Stimulated activated CD4-positive, alpha-beta T cell treated with anti-CD3 and anti-CD28 coated beads, Interleukin-1b, Interleukin-23, amount 100 ng/mL, for 1 hour (primary cell): ENCODE measurements around the gene ZCCHC13.
"Not testable (repeated sequence)": the region's sequence is repeated elsewhere in the genome, so short reads cannot be mapped to it uniquely, and the experiment has no call there.

Experiments used
- DNase-seq, 2 donors: peaks; one replicate each; pipeline ENCODE4 v3.0.0-alpha.2; 2020; ENCODE audit warnings: low read depth in 2 of 2

The ZCCHC13 gene

DNA sequence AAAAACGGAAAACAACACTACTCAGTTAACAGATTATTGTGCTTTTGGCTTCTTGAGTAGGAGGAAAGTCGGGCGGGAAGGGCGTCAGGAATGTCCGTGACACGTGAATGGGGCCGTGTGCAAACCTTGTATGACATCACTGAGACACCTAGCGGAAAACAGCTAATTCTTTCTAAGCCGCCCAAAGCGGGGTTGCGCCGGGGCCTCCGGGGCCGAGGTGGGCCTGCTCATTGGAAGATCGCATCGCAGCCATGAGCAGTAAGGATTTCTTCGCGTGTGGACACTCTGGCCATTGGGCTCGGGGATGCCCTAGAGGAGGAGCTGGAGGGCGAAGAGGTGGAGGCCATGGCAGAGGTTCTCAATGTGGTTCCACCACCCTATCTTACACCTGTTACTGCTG lies at the start of gene ZCCHC13:
Gene ZCCHC13 (plus strand): TSS at position 165 of the 400 bp plus-strand sequence. CDS start 87 bp downstream, at position 252.
- DNase-seq: no peak

DNA sequence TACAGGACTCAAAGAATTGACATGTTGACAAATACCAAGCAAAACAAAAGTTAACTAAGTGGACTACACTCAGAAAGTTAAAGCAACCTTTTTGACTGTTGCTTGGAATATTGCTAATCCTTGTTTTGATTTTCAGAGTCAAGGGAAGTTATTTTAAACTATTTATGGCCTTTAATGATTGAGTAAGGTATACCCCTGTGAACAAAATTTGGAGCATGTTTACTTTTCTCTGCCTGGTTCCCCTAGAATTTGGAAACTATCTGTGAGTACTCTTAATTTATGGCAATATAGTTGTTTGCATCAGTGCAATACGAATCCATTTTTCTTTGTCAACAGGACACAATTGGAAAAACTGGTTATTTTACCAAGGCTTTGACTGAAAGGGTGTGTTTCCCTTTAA lies 45.9 kb upstream of the ZCCHC13 start:
- not testable (repeated sequence) for DNase-seq

DNA sequence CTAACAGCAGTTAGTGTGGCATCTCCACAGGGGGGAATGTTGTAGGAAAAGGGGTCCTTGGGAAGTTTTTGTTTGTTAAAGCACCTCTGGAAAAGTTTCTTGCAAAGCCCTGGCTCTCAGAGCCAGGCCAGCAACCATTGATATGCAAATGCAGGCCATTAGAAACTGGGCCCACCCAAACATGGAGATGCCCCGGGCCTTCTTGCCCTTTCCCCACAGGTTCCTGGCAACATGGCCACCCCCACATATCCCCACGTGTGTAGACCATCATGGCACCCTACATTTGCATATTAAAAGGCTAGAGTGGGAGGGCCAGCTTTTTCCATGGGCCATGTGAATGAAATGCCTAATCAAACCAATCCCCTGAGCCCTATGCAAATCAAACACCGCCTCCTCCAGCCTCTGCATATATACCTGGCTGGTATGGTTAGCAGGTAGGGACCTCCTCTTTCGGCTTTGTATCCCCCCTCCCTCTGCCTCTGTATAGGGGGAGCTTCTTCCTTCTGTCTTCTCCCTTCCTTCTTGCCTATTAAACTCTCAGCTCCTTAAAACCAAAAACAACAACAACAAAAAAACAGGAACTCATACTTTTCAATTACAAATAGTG lies 44.0 kb upstream of the ZCCHC13 start:
- DNase-seq: no peak

DNA sequence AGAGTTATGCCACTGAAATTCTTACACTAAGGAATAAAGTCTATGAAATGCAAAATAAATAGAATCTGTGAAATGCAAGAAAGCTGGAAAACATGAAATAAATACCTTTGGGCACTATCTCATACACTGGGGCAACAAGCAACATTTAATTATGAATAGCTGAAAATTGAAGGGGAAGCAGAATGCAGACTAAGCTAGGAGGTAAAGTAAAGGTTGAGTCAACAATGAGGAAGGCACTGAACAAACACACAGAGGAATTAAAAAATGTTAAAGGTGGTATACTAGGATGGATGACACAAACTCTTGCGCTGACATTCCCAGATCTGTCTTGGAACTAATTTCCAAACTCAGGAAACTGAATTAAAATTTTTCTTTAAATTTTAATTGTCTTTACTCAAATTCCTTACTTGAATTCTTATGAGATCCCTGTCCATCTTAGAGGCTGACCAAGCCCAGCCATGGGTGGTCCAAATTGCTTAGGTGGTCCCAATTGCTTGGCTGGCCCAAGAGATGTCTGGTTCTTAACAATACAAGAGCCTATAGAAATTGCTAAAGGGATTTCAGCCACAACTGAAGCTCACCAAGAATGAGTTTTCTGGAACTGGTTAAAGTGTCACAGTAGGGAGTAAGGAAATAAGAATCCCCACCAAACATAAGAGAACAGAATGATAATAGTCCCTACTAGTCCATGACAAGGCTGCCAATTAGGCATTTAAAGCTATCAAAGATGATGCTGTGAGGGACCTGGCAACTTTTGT lies 41.3 kb upstream of the ZCCHC13 start:
- no peak for DNase-seq

DNA sequence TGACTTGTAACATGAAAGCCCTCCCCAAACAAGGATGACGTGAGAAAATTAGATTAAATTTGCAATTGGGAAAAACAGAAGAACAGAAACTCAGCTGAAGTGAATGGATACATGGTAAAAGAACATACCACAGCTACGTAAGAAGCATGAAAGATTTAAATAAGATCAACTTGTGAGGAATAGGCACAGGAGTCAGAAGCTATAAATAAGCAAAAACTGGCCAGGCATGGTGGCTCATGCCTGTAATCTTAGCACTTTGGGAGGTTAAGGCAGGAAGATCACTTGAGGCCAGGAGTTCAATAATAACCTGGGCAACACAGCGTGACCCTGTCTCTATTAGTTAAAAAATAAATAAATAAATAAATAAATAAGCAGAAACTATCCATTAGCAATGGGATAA lies 33.6 kb upstream of the ZCCHC13 start:
- no peak for DNase-seq

DNA sequence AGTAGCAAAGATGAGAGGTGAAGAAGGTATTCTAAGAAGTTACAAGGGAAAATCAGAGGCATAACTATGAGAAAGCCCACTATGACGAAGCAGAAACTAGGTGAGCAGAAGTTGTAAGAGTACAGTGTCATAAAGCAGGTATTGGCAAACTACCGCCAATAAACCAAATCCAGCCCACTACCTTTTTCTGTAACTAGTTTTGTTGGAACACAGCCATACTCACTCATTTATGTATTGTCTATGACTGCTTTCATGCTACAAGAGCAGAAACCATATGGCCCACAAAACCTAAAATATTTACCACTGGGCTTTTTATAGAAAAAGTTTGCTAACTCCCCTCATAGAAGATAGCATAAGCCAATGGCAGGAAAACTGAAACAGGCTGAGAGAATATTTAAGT lies 31.8 kb upstream of the ZCCHC13 start:
- no peak for DNase-seq

DNA sequence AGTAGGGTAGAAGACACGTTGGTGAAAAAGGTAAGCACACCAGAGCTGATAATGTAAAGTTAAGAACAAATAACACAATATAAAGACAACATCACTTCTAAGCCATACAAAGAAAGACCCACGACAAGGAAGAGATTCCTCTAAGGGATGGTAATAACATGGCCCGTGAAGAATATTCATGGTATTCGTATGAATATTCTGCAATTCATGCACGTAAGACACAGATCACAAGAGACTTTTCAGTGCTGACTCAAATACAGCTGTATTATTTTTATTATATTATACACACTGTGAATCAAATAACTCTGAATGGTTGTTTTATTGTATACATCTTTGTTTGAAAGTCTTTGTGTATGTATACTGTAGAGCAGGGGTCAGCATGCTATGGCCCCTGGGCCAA lies 29.5 kb upstream of the ZCCHC13 start:
- no peak for DNase-seq

DNA sequence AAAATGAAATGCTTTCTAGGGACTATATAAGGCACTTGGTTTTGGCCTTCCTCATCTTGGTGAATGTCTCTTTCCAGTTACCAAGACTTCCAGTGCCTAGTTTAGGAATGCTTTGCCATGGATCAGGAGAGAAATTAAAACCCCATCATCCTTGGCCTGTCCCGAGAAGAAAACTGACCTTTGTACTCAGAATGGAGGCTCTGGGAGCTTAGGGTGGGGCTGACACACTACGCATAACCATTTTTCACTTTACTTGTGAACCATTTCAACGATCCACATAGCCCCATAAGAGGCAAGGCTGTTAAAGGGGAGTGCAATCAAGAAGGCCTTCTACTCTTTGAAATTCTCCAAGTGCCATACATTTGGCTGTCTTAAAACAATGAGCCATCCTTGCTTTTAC lies 26.7 kb upstream of the ZCCHC13 start:
- DNase-seq: no peak

DNA sequence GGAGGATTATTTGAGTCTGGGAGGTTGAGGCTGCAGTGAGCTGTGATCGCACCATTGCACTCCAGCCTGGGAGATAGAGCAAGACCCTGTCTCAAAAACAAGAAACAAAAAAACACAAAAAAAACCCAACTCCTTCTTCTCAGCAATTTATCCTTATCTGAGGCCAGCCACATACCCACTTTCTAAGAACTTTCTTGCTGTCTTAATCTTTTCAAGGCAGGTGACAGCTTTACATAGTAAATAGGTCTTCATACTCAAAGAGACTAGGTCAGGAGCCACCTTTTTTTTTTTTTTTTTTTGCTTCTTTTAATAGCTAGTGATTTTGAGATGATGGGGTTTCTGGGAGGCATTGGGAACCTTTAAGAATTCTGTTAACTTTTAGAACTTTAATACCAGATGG lies 26.1 kb upstream of the ZCCHC13 start:
- DNase-seq: no peak

DNA sequence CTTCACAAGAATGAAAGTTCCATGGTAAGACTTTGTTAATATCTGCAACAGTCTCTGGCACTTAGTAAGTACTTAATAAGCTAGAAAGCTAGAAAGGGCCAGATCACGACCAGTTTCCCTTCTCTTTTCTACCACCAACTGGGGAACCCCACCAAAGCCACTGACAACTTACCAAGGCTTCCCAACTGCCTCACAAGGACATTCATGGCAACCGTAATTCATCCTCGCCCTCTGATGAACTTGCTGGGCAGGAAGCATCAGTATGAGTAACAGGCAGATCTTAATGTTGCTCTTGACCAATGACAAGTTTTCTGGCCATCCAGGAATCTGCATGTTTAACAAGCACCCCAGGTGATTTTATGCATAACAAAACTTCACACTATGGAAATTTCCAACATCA lies 23.2 kb upstream of the ZCCHC13 start:
- DNase-seq: no peak

DNA sequence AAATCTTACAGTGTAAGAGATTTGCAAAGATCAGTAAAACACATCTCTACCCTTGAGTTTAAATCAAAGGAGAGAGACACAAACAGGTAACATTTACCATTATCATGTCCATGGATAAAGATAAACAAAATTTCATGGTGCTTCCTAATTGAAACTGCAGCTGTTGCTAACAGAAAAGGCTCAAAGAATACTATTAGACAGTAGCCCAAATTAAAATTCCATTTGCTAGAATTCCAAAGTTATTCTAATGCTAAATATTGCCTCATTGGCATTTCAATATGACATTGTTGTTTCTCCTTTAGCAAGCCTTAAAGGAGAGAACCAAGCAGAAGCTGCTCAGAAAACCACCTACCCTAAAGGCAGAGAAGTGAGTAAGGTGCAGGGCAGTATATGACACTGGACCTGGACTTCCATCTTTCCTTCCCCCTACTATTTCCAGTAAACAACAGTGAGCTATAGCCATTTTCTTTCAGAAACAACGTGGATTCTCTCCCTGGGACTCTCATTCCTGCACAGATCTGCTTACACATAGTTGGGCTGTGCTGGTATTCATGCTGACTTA lies 19.5 kb upstream of the ZCCHC13 start:
- DNase-seq: no peak

DNA sequence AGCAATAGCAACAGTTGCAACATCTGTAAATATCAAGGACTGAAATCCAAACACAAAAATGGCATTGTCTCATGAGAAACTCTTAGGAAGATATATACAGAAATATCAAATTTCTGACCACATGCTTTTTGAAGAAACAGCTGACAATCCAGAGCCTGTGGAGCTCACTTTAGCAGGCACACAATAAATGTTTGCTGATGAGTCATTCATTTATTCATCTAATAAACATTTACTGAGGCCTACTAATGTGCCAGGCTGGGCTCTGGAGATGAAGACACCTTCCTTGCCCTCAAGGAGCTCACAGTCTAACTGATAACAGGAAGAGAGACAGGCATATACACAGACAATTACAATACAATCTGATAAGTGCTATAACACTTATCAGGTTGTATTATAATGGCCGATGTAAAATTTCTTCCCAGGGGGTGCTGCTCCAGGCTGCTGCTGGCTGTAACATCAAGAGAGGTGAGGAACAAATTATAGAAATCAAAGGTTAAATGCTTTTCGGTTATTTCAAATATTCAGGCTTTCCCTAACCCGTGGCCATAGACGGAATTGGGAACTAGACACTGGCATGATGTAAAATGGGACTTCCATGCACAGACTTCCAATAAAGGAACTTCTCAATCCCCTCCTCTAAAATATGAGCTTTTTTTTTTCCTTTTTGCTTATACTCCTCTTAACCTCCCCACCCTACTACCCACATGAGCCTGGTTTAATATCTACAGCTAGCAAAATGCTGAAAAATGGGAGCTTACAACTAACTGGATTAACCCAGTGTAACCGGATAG lies 16.8 kb upstream of the ZCCHC13 start:
- DNase-seq: no peak

DNA sequence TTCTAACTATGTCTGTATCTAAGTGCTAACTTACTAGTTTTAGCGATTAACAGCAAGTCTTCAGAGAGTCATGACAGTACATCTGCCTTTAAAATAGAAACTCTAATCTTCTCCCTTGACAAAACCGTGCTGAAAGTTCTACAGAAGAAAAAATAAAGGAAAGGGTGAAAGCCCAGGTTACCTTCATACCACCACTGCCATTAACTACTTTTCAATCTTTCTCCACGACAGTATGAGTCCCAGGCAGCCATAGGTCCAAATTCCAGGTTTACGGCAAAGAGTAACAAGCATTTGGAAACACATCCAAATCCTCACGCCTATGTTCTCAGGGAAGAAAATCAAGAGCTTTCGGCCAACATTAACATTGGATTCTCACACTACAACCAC lies 12.4 kb upstream of the ZCCHC13 start:
- no peak for DNase-seq

DNA sequence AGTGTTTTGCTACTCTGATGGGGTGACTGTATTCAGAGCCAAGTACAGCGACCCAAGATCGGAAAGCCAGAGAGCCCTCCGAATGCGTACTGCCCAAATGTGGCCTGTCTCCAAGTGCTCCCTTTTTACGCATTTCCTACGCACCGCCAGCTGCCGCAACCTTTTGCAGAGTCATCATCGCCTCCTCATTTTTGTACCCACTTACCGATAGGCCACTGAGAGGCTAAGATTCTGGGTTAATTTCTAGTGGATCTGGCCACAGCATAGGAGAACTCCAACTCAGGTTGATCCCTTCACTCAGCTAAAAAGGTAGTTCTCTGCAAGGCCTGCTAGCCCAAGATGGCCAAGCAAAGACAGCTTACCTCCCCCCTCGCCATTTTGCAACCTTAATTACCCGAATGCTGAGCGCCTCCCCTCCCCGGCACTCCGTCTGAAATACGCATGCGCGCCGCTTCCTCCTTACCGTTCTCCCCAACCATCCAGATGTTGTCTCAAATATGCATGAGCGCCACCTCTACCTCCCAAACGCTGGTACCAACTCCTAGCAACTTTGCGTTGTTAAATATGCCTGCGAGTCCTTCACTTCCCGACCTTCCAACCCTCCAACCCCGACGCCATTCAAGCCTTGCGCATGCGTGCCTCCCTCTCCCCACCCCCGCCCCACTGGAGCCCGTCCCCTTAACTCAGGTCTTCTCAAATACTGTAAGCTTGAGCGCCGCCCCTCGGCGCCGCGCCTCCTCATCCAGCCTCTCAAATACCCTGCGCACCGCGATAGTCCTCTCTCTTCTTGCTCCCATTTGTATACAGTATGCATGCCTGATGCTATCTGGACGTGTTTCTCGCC lies 11.8 kb upstream of the ZCCHC13 start:
- DNase-seq: peak; percentile 49 to 60

DNA sequence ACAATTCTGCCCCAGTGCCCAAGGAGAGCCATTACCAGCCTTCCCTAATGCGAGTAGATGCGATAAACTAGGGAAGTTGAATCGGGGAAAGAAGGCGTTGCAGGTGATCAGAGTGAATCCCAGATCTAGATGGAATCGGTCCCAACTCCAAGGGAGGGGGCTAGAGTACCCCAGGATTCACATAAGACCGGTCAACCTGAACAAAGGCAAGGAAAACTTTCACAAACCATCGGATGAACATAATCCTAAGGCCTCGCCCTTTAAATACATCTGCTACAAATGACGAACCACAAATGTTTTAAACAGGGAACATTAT lies 11.2 kb upstream of the ZCCHC13 start:
- no peak for DNase-seq

DNA sequence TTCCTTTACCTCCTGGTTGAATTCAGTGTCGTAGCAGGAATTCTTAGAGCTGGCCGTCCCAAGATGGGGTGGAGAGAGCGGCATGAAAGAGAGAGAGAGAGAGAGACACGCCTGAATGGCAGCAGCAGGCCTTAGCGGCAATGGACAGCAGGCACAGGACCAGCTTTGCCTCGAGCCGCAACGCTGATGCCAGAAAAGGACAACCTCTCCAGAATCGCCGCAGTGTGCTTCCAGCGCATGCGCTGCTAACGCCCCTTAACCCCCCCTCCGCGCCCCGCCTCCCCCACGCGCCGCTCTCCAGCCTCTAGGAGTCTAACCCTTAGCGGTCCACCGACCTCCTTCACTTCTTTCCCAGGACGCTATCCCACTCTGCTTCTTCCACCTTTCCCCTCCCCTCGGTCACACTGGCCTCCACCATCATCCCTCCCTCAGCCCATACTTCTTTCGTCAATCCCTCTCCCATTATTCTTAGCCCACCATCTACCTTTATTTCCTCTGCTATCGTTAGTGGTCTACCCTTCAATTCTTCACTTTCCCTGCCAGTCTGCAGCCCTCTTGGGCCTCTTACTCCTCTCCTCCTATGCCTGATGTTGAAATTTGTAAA lies 10.5 kb upstream of the ZCCHC13 start:
- peak; percentile 19 to 40 for DNase-seq

DNA sequence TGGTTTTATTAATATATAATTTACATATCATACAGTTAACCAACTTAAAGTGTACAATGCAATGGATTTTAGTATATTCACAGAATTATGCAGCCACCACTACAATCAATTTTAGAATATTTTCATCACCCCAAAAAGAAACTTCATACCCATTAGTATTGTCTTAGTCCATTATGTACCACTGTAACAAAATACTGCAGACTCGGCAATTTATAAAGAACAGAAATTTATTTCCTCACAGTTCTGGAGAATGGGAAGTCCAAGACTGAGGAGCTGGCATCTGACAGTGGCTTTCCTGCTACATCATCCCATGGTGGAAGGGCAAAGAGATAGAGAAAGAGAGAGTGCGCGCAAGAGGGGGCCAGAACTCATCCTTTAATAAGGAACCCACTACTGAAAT lies 8.9 kb upstream of the ZCCHC13 start:
- no peak for DNase-seq

DNA sequence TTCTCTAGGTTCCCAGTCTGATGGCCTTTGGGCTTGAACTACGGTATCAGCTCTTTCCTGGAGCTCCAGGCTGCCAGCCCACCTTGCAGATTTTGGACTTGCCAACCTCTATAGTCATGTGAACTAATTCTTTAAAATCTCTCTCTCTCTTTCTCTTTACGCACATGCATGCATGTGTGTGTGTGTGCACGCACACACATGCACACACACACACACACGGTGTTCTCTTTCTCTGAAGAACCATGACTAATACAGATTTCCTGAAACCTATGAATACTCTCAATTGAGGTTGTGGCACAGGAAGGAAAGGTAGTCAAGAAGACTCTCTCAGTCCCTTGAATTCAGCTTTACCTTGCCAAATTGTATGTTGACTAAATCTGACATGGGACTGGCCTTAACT lies 6.2 kb upstream of the ZCCHC13 start:
- DNase-seq: no peak

DNA sequence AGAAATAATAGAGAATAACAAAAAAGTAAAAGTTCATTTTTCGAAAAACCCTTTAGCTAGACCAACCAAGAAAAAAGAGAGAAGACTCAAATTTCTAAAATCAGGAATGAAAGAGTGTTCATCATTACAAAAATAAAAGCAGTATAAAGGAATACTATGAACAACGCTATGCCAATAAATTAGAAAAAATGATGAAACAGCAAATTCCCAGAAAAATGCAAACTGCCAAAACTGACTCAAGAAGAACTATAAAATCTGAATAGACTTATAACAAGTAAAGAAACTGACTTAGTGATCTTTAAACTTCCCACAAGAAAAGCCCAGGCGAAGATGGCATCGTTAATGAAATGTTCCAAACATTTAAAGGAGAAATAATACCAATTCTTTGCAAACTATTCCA lies 3.1 kb upstream of the ZCCHC13 start:
- DNase-seq: no peak

DNA sequence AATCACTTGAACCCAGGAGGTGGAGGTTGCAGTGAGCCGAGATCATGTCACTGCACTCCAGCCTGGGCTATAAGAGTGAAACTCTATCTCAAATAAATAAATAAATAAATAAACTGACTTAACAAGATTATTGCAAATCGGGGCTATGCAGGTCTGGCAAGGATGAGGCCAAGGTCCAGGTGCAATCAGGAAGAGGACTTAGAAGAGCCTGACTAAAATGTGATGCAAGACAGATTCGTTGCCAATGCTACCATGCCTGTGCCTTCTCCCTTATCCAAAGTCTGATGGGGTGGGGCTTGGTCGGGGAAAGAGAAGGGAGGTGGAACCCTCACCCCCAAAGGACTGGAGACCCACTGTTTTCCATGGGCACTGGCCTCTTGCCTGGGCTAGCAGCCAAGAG lies 14.7 kb downstream of the ZCCHC13 start:
- no peak for DNase-seq

DNA sequence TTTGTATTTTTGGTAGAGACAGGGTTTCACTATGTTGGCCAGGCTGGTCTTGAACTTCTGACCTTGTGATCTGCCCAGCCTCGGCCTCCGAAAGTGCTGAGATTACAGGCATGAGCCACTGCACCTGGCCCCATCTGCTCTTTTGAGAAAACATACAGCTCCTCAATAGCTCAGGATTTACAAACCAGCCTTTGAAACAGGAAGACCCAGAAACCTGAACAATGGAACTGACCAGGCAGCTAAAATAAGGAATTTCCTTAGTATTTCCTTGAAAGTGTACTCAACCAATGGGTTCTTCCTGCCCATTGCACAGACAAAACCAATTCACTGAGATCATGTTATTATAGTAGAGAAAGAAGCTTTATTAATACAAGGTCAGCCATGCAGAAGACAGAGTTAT lies 15.3 kb downstream of the ZCCHC13 start:
- DNase-seq: not testable (repeated sequence)
